Stimulated activated CD8-positive, alpha-beta memory T cell treated with anti-CD3 and anti-CD28 coated beads, Interleukin-15, amount 100 ng/mL, for 48 hours (primary cell): ENCODE measurements around the gene JAG2.

Source experiments
- DNase-seq, 2 donors: peaks; one replicate each; pipeline ENCODE4 v3.0.0-alpha.2; 2020; ENCODE audit warnings: low read depth in 2 of 2

Gene JAG2

GRCh38 chr14:105139831-105140239, 28.7 kb downstream of the JAG2 start:
- DNase-seq = no peak

DNA sequence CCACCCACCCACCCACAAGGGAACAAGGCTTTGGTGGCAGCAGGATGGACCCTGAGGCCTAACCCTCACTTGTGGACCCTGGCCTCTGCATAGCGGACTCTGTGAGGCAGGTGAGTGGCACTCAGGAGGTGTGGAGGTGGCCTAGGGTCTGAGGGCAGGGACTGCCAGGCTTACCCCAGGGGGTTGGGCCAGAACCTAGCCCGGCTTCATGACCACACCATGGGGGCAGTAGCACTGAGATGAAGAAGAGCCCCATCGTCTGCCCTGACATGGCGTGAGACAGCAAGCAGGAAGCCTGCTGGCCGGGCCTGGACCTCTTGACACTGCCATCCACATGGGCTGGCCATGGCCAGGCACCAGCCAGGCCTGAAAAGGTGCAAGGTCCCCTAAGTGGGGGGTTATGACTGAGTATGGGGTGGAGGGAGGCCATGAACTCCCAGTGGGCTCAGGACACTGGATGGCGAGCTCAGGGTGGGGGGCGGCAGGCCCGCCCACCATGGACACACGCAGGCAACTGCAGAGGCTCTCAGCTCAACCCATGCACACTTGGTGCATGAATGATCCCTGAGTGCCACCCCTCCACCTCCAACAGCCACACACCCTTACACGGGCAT, 29.3 kb downstream of the JAG2 start:
- no peak for DNase-seq

- no peak for DNase-seq
Measured at GRCh38 chr14:105138551-105139111, 29.9 kb downstream of the JAG2 start.

DNA sequence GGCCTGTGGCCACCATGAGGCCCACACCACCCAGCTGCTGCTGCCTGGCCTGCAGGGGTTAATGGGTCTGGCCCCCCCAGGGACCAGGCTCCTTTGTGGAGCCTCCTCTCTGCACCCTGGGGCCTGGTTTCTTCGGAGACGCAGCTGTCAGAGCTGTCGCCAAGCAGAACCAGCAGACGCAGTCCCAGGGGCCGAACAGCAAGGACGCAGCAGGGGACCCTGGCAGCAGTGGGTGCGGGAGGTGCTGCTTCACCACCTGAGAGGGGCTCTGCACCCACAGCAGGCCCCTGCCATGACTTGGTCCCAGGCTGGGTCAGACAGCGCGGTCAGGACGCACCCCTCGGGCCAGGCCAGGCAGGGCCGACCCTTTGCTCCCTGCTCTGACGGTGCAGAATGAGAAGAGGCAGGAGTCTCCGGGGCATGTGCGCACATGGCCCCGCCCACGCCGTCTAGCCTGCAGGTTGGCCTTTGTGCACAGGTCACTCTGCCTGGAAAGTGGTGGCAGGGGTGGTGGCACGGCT, 30.5 kb downstream of the JAG2 start:
- no peak for DNase-seq

DNA sequence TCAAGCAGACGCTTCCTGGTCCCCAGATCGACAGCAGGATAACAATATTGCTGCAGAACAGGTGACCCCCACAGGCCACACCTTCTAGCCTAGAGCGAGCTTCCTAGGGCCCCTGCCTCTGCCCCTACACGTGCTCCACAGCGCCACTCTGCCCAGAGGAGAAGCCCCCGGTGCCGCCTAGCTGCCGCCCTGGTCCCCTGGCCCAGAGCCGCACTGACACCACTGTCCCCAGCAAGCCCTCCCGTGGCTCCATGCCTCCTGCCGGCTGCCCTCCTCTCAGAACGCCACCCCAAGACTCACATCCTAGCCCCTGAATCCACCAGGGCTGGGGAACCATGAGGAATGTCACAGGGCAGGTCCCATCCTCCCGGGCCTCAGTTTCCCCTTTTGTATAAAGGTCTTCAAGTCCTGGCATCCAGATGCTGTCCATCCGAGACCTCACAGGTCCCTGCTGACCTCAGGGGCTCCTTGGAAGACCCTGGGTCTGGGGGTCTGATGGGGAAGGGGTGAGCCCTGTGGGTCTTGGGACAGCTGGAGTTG, 31.0 kb downstream of the JAG2 start:
- no peak for DNase-seq

- no peak for DNase-seq
Measured at GRCh38 chr14:105136401-105137322, 31.9 kb downstream of the JAG2 start.

DNA sequence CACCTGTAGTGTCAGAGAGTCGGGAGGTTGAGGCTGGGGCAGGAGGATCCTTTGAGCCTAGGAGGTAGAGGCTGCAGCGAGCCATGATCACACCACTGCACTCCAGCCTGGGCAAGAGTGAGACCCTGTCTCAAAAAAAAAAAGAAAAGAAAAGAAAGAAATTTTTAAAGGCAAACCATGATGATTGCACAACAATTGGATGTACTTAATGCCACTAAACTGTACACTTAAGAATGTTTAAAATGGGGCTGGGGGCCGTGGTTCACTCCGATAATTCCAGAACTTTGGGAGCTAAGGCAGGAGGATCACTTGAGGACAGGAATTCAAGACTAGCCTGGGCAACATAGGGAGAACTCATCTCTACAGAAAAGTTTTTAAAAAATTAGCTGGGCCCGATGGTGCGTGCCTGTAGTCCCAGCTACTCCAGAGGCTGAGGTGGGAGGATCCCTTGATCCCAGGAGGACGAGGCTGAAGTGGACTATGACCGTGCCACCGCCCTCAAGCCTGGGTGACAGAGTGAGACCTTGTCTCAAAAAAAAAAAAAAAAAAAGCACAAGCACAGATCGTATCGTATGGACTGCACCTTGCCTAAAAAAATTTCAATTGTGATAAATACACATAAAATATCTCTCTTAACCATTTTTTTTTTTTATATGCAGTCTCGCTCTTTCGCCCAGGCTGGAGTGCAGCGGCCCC, 32.7 kb downstream of the JAG2 start:
- DNase-seq = no peak

DNA sequence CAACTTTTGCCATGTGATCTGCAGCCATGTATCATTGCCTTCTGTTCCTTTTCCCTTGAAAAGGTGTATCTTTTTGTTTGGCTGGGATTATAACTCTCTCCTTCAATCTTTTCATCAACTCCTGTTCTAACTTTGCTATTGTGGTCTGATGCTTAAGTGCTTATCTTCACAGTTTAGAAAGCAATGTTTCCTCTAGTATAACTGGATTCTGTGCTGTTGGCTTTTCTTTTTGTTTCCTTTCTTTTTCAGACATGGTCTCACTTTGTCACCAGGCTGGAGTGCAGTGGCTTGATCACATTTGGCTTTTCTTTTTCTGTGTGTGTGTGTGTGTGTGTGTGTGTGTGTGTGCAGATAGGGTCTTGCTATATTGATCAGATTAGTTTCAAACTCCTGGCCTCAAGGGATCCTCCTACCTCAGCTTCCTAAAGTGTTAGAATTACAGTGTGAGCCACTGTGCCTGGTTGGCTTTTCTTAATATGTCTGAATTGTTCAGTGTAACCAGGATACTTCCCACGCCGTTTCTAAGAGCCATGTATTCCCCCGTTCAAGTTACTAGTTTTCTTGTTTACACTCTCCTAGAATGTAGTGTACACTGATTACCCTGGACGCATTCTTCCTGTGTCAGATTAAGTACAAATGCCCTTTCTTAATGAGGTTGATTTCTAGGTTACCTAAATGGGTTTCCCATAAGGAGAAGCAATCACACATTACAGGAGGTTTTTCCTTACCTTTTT, 35.5 kb downstream of the JAG2 start:
- no peak for DNase-seq

- DNase-seq = no peak
Measured at GRCh38 chr14:105131241-105131640, 37.3 kb downstream of the JAG2 start.

GRCh38 chr14:105128059-105128458, 40.5 kb downstream of the JAG2 start:
- no peak for DNase-seq

GRCh38 chr14:105126981-105127329, 41.6 kb downstream of the JAG2 start:
- no peak for DNase-seq

DNA sequence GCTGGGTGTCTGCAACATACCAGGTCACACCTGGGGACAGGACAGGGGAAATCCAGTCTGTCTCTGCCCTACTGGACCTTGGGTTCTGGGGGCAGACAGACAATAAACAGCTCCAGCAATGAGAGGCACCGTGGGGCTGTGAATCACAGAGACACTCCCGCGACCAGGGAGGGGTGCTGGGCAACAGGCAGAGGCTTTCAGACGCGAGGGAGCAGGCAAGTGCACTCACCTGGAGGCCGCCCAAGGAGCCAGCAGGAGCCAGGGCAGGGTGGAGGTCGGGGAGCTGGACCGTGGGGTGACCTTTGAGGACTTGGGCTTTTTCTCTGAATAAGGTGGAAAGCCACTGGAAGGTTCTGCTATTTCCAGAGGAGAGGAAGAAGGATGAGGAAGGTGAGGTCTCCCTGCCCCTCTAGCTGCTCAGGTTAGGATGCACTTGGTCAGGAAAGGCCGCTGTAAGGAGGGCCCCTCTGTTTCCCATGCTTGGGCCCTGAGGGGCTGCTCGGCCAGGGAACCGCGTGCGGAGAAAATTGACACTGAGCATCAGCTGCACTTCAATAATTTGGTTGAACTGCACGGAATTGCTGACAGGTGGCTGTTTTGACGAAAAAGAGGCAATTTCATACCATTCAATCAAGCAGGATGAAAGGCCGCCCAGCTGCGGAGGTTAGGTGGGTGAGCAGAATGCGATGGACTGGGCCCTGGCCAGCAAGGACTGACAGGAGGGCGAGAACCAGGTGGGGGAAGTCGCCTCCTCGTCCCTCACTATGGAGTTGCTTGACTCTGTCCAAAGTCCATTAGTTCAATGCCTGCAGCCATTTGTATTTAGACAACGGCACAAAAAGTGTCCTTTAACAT, 42.2 kb downstream of the JAG2 start:
- no peak for DNase-seq

- DNase-seq = no peak
Measured at GRCh38 chr14:105124823-105125222, 43.8 kb downstream of the JAG2 start.

DNA sequence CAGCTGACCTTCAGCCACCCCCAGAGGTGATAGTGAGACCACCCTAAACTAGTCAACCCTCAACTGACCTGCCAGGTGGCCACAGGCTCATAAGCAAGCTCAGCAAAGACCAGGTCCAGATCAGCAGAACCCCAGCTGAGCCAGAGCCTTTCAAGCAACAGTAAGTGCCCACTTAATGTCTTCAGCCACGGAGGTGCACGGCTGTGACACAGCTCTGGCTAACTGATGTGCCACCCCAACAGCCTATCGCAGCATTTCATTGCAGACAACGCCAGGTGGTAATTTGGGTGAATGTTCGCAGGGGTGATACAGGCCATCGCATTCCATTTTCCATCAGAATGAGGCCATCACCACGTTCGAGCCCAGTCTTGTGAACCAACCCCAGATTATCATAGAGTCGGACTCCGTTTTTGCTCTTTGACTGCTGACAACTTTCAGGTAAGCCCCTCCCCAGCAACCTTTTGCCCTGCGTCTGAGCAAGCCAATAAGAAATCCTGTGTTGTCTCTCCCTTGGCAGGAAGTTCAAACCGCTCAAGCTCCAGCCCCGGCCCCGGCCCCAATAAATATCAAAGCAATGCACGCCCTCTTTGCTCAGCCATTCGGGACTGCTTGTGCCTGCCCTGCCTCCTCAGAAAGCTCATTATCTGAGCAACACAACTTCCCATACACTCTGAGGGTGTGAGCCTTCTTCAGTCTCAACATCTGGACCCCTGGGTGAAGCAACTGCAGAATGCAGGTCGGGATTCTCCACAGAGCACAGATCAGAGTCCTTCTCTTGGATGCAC, 44.4 kb downstream of the JAG2 start:
- no peak for DNase-seq

DNA sequence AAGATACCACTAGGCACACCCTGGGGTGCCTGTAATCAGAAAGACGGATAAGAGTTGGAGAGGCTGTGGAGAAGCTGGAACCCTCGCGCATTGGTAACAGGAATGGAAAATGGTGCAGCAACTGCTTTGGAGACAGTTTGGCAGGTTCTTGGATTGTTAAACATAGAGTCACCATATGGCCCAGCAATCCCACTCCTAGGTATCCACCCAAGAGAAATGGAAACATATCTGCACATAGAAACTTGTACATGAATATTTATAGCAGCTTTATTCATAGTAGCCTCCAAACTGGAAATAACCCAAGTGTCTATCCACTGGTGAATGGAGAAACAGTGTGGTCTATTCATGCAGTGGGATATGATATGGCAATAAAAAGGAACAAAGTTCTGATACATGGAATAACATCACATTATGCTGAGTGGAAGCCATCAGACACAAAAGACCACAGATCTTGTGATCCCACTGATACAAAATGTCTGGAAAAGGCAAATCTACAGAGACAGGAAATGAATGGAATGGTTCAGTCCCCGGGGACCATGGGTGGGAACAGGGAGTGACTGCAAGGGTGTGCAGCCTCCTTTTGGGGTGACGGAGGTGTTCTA, 45.4 kb downstream of the JAG2 start:
- no peak for DNase-seq

DNA sequence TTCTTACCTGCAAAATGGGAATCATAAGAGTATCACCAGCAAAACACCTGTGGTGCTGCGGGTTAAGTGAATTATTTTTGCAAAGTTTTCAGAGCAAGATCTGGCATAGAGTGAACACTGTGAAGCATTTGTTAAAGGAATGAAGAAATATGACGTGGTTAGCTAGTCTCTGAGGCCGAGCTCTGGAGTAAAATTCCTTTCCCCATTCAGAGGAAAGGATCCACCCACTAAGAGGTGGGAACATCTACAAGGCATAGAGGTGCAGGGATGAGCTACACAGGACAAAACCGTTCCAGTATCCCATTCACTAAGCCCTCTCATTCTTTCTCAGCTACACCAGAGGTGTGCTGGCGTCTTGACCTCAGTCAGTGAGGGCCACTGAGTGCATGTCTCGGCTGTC, 48.5 kb downstream of the JAG2 start:
- DNase-seq = no peak

GRCh38 chr14:105119408-105120025, 49.1 kb downstream of the JAG2 start:
- no peak for DNase-seq

GRCh38 chr14:105118646-105119407, 49.7 kb downstream of the JAG2 start:
- no peak for DNase-seq
